Gastroesophageal sphincter (tissue), 3 donors: ENCODE results near the gene HS3ST4.

Experiments used
- EP300 ChIP-seq: sonication (generic); formaldehyde crosslinking; IDR thresholded peaks from one replicate; pipeline ENCODE4 v1.6.1; 2017; ENCODE audit warnings: antibody characterized with exemption, mild to moderate bottlenecking
- POLR2A ChIP-seq, 2 donors: fragments of 450-650 bp; IDR thresholded peaks; one replicate each; pipeline ENCODE4 v1.6.1; 2017; ENCODE audit warnings: antibody characterized with exemption in 2 of 2, mild to moderate bottlenecking in 2 of 2, moderate library complexity in 1 of 2
- POLR2AphosphoS5 ChIP-seq: sonication (generic); formaldehyde crosslinking; IDR thresholded peaks from one replicate; pipeline ENCODE4 v1.6.1; 2017; ENCODE audit warnings: antibody characterized with exemption
- TF ChIP-seq, protein P1 (sequence below), 4 experiments: fragments of 200-600 bp in 2 of 4; fragments of 450-650 bp in 2 of 4; sonication (generic) in 1 of 4; IDR thresholded peaks; one replicate each; pipeline ENCODE4 v1.5.1; 2017 to 2019; ENCODE audit warnings: antibody characterized with exemption in 4 of 4, mild to moderate bottlenecking in 2 of 4, moderate library complexity in 2 of 4

DNA sequence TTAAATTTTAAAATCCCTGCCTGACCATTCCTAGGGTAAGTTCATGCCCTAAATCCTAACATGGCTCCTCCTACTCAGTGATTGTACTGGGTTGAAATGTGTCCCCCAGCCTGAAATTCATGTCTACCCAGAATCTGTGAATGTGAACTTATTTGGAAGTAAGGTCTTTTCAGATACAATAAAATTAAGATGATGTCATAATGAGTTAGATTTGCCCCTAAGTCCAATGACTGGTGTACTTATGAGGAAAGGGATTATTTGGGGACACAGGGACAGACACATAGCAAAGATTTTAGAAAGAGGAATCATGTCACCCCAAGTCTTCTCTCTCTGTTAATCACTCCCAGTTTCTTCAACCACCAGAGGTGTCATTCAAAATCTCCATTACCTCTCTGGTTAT, 185.3 kb downstream of the HS3ST4 start:
- TF ChIP-seq EP300 (no peak), POLR2A (IDR thresholded peaks at IDR 0.05) (no peak), POLR2AphosphoS5 (no peak)
- TF ChIP-seq, protein P1, sequence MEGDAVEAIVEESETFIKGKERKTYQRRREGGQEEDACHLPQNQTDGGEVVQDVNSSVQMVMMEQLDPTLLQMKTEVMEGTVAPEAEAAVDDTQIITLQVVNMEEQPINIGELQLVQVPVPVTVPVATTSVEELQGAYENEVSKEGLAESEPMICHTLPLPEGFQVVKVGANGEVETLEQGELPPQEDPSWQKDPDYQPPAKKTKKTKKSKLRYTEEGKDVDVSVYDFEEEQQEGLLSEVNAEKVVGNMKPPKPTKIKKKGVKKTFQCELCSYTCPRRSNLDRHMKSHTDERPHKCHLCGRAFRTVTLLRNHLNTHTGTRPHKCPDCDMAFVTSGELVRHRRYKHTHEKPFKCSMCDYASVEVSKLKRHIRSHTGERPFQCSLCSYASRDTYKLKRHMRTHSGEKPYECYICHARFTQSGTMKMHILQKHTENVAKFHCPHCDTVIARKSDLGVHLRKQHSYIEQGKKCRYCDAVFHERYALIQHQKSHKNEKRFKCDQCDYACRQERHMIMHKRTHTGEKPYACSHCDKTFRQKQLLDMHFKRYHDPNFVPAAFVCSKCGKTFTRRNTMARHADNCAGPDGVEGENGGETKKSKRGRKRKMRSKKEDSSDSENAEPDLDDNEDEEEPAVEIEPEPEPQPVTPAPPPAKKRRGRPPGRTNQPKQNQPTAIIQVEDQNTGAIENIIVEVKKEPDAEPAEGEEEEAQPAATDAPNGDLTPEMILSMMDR (IDR thresholded peaks at IDR 0.05), result no peak
